GM19452 (cell line): ENCODE data around the gene ERCC6L2.

Experiments used
- ATAC-seq: cut with Tn5 transposase; IDR thresholded peaks from one replicate; pipeline ENCODE4 v1.9.1; 2021; ENCODE audit not compliant: unreplicated experiment

The ERCC6L2 gene, protein sequence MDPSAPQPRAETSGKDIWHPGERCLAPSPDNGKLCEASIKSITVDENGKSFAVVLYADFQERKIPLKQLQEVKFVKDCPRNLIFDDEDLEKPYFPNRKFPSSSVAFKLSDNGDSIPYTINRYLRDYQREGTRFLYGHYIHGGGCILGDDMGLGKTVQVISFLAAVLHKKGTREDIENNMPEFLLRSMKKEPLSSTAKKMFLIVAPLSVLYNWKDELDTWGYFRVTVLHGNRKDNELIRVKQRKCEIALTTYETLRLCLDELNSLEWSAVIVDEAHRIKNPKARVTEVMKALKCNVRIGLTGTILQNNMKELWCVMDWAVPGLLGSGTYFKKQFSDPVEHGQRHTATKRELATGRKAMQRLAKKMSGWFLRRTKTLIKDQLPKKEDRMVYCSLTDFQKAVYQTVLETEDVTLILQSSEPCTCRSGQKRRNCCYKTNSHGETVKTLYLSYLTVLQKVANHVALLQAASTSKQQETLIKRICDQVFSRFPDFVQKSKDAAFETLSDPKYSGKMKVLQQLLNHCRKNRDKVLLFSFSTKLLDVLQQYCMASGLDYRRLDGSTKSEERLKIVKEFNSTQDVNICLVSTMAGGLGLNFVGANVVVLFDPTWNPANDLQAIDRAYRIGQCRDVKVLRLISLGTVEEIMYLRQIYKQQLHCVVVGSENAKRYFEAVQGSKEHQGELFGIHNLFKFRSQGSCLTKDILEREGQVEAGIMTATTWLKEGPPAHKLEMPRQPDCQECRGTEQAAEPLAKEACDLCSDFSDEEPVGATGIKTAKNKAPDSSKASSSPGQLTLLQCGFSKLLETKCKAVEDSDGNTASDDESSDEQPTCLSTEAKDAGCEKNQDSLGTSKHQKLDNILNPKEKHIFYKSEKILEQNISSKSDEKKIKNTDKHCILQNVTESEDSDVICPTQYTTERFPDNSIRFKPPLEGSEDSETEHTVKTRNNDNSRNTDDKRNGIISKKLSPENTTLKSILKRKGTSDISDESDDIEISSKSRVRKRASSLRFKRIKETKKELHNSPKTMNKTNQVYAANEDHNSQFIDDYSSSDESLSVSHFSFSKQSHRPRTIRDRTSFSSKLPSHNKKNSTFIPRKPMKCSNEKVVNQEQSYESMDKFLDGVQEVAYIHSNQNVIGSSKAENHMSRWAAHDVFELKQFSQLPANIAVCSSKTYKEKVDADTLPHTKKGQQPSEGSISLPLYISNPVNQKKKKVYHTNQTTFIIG (N-terminal part only)

GRCh38 chr9:95875305-95876137, at the start of gene ERCC6L2:
TSS of gene ERCC6L2 (plus strand) at chr9:95875691. CDS start at chr9:95876039, 348 bp downstream.
- peak; percentile 83 for ATAC-seq

- no peak for ATAC-seq
These were observed 49.2 kb upstream of the ERCC6L2 start for GRCh38 chr9:95826183-95826838.

DNA sequence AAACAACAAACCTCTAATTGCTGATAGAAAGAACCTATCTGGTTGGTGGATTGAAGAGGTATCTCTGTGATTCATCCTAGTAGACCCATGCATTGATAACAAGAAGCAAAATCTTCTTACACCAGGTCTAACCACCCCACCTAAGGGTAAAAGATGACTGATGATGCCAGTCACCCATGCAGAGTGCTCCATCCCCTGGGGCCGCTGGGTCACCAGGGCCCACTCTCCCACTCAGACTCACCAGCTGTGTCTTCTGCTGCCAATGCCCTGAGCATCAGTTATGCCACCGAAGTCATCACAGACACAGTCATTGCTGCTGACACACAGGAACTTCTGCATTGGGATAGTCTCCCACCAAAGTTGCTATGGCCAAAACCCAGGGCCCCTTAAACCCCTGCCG, 44.7 kb upstream of the ERCC6L2 start:
- no peak for ATAC-seq

GRCh38 chr9:95831810-95832209, 43.7 kb upstream of the ERCC6L2 start:
- ATAC-seq, result no peak

GRCh38 chr9:95833546-95834178, 41.8 kb upstream of the ERCC6L2 start:
- no peak for ATAC-seq

DNA sequence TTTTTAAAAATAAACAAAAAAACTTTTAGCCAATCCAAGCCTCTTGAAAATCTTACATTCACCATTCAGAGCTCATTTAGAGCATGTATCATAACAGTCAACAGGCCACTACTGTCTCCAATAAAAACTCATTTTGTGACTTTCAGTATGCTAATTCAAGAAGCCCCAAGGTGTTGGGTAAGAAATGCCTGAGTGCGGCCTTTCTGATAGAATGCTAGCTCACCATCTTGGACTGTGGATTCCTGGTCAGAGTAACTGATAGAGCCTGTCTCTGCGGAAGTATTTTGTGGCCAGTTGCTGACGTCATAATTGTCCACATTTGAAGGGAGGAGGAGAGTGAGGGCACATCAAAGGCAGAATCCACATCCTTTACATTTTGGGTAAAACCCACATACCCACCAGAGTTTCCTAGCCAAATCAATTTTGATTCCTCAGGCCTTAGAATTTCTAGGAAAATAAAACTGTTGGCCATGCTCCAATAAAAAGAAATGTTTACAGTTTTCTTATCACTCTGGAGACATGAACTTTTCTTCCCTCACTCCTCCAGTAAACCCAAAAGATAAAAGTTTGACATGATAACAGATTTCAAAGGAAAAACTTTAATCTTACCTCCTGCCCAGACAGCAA, 41.1 kb upstream of the ERCC6L2 start:
- no peak for ATAC-seq

- ATAC-seq, result no peak
These were observed 40.1 kb upstream of the ERCC6L2 start for GRCh38 chr9:95835393-95835792.

DNA sequence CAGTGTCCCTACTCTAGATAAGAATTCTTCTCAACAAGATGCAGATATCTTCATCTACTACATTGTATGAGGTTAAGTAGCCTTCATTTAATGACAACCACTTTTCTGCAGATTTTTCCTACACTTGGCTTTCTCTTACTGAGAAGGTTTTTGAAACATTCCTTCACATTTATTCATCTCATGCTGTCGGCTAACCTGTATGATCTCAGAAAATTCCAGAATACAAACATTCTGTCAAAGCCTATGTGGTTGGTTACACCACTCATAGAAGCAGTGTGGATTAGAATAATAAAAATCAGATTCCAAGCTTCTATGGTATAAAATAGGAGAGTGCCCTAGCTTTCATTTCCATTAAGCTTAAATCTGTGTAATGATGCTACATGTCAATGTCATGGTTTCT, 39.4 kb upstream of the ERCC6L2 start:
- no peak for ATAC-seq

DNA sequence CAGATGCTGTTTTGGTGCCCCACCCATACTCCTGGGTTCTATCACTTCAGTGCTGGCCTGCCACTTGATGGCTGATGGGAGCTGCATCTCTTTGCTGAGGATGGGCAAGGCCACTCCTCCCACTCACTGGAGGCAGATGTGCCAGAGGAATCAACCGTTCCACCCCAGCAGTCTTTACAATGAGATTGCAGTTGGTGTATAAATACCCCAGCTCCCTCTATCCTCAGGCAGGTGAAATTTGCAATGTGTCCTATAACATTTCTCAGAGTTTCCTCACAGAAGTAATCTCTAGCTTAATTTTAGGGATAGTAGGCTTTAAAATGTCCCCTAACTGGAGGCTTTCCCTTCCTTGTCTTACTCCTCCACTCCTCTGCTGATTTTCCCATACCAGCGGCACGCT, 36.5 kb upstream of the ERCC6L2 start:
- ATAC-seq, result no peak

DNA sequence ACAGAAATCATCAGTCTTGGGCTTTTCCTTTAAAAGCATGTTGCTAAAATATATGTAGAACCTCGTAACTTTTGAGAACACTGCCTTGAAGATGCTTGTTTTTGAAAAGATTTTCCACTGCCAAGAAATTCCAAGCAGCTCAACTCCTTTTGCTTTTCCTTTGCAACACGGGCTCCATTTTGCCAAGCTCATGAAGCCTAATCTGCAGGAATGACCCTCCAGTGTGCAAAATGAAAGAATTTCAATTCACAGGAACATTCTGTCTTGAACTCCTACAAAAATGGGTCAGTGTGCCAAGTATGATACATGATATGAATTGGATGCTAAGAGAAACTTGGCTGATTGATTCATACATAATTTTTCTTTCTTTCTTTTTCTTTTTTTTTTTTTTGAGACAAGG, 35.4 kb upstream of the ERCC6L2 start:
- ATAC-seq, result no peak

DNA sequence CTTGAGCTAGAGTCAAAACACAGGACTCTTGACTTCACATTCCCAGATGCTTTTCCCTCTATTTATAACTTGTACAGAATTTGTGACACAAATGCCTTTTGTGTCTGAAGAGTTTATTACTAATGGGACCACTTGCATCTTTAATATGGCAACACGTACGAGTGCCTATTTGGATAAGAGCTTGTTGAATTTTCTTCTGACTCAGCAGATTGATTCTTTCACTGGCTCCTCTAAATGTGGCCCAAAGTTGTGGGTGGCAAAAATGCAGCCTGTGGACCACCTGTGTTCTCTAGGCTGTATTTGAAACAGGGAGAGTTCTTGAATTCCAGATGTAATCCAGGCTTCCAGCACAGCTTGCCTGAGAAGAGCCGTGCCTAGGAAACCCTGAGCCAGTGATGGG, 34.1 kb upstream of the ERCC6L2 start:
- no peak for ATAC-seq

GRCh38 chr9:95845751-95846150, 29.7 kb upstream of the ERCC6L2 start:
- no peak for ATAC-seq

DNA sequence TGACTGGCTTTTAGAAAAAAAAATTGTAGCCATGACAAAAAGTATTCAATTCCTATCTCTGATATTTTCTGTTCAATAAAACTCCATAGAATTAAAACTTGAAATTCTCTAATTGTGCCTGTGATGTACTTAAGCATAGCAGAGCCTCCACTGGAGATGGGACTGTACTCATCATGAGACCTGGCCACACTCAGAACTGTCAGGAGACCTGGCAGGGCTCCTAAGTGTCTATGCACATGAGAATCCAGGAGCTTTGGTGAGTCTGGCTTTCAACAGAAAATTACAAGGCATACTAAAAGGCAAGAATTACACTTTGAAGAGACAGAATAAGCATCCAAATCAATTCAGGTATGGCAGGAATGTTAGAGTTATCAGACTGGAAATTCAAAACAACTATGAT, 26.7 kb upstream of the ERCC6L2 start:
- no peak for ATAC-seq

DNA sequence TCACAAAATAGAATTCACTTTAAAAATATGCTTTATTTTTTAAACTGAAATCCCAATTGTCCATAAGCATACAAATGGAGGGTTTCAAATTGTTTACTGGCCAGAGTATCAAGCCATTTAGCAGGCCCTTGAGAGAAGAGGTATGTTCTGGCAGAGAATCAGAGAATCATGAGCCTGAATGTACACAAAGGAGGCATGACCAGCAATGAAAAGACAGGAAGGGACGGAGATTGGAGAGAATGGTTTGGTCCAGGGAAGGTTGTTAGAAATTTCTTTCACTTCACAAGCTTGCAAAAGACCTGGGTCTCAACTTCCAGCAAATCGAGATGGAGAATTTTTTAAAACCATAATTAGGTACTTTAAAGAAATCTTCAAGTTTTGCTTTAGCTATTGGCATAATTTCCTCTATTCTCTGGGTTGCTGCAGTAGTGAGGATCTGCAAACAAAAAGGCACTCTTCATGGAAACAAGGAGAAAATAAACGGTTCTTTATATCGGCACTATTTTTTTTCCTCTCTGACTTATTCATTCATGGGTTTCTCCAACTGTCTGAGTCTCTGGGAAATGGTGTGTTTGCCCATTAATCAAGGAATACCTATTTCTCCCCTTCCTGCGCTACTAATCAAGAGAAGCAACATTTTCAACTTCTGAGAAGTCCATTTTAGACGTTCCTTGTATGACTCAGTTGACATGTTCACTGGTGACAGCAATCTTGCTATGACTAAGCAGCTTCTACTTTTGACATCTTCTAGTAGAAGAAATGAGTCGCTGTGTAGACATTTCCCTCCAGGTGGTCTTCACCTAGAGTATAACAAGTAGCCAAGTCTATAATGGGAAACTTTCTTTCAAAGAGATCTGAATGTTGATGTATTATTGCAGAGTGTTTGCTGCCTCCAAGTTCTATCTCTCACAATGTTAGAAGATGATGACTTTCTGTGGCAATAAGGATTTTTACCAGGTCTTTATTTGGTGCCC, 23.1 kb upstream of the ERCC6L2 start:
- peak; percentile 97 for ATAC-seq

DNA sequence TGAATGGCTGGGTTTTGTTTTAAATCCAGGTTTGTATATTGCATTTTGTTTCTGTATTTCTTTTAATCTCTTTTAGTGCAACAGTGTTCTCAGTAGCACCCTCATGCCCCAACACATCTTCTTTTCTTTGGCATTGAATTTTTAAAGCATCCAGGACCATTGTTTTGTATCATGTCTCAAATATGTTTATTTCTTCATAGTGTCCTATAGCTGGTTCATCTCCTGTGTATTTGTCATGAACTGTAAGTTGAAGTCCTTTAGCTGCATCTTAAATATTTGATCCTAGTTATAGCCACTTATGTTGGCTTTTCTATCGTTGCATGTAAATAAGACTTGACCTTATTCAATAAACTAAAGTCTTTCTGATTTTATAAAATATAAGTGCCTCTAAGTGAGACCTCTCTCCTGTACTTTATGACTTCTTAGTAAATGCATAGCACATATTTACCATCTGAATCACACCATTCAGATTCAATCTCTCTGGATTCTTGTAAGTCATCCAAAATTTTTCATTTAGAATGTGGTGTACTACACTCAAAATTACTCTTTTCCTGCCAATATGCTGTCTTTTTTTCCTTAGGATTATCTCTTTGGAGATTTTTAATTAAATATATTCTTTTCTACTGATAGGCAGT, 21.0 kb upstream of the ERCC6L2 start:
- ATAC-seq, result no peak

- no peak for ATAC-seq
These were observed 19.5 kb upstream of the ERCC6L2 start for GRCh38 chr9:95855961-95856360.

DNA sequence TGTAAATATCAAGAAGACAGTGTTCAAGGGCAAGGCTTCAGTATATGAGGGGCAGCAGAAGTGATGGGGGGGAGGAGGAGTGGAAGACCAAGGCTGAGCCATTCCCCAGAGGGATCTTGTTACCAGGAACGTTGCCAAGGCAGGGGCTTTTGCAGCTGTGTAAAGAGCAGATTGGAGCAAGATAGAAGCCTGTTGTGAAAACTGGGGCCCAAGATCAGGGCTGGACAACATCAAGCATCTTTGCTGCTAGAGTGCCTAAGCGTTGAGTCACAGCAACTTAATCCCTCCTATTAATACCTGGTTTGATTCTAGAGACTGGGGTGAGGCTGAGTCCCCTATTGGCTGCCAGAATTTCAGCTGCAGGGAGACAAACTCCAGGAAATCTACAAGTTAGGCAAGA, 18.4 kb upstream of the ERCC6L2 start:
- ATAC-seq, result no peak
